Neuronal stem cell (in vitro differentiated cells): Measurements from ENCODE around the gene STARD13.

Experiments used
- DNase-seq: peaks from one replicate; pipeline ENCODE4 v3.0.0-alpha.2; 2013; ENCODE audit warnings: low spot score
- H2AFZ ChIP-seq: one replicate; pipeline ENCODE4 v1.6.1; 2013; ENCODE audit warnings: mild to moderate bottlenecking, low read length, inconsistent platforms
- H2AK5ac ChIP-seq: 2 replicates; pipeline ENCODE4 v1.6.1; 2013; ENCODE audit warnings: low read depth, mild to moderate bottlenecking, inconsistent platforms, low read length, moderate library complexity, mixed read lengths
- H2BK120ac ChIP-seq: 2 replicates; pipeline ENCODE4 v1.6.1; 2013; ENCODE audit warnings: low read depth, mild to moderate bottlenecking, inconsistent platforms, low read length, moderate library complexity, mixed read lengths
- H2BK12ac ChIP-seq: one replicate; pipeline ENCODE4 v1.6.1; 2013; ENCODE audit warnings: low read length, inconsistent platforms
- H2BK15ac ChIP-seq: 2 replicates; pipeline ENCODE4 v1.6.1; 2013; ENCODE audit warnings: mild to moderate bottlenecking, low read length, inconsistent platforms, mixed read lengths
- H2BK5ac ChIP-seq: one replicate; pipeline ENCODE4 v1.6.1; 2013; ENCODE audit warnings: inconsistent platforms, mild to moderate bottlenecking, low read length, moderate library complexity
- H3K14ac ChIP-seq: one replicate; pipeline ENCODE4 v1.6.1; 2013; ENCODE audit warnings: low read length, inconsistent platforms
- H3K18ac ChIP-seq: 2 replicates; pipeline ENCODE4 v1.6.1; 2013; ENCODE audit warnings: low read length, inconsistent platforms
- H3K23ac ChIP-seq: 2 replicates; pipeline ENCODE4 v1.6.1; 2013; ENCODE audit warnings: low read depth, mild to moderate bottlenecking, mixed read lengths, low read length, inconsistent platforms; ENCODE audit not compliant: poor library complexity
- H3K27ac ChIP-seq: replicated peaks from 3 replicates; pipeline ENCODE4 v1.5.1; 2013; ENCODE audit warnings: low read length, inconsistent platforms
- H3K27me3 ChIP-seq, 3 experiments: 2 replicates each; pipeline ENCODE4 v1.6.1; 2013; ENCODE audit warnings: low read length in 3 of 3, mild to moderate bottlenecking in 2 of 3, inconsistent platforms in 1 of 3, low read depth in 1 of 3, mixed read lengths in 1 of 3, moderate library complexity in 1 of 3; ENCODE audit not compliant: control insufficient read depth in 3 of 3, insufficient read depth in 3 of 3
- H3K36me3 ChIP-seq, 2 donors: replicated peaks in 1 of 2; 2 replicates each; pipeline ENCODE4 v1.6.1; 2013; ENCODE audit warnings: low read length in 2 of 2; ENCODE audit not compliant: control insufficient read depth in 2 of 2, insufficient read depth in 2 of 2
- H3K4ac ChIP-seq: 2 replicates; pipeline ENCODE4 v1.6.1; 2013; ENCODE audit warnings: inconsistent platforms, mild to moderate bottlenecking, low read length, moderate library complexity
- H3K4me1 ChIP-seq, 2 donors: 1 replicate in 1 of 2; 2 replicates in 1 of 2; pipeline ENCODE4 v1.6.1; 2013; ENCODE audit warnings: low read length in 2 of 2, low read depth in 1 of 2; ENCODE audit not compliant: control insufficient read depth in 2 of 2, insufficient read depth in 1 of 2
- H3K4me2 ChIP-seq: one replicate; pipeline ENCODE4 v1.6.1; 2013; ENCODE audit warnings: mild to moderate bottlenecking, low read length, inconsistent platforms; ENCODE audit not compliant: insufficient read depth, poor library complexity, severe bottlenecking
- H3K4me3 ChIP-seq, 2 donors: 2 replicates each; pipeline ENCODE4 v1.5.1; 2013; ENCODE audit warnings: low read length in 2 of 2, mild to moderate bottlenecking in 2 of 2, inconsistent platforms in 1 of 2, moderate library complexity in 1 of 2
- H3K79me1 ChIP-seq: one replicate; pipeline ENCODE4 v1.6.1; 2013; ENCODE audit warnings: low read depth, mild to moderate bottlenecking, inconsistent platforms, low read length, moderate library complexity
- H3K9ac ChIP-seq: one replicate; pipeline ENCODE4 v1.6.1; 2013; ENCODE audit warnings: mild to moderate bottlenecking, low read depth, low read length, inconsistent platforms; ENCODE audit not compliant: poor library complexity
- H3K9me3 ChIP-seq, 2 donors: replicated peaks in 1 of 2; 2 replicates each; pipeline versions ENCODE3 to v1.6.1; 2013; ENCODE audit warnings: low read length in 2 of 2, mild to moderate bottlenecking in 2 of 2, inconsistent platforms in 1 of 2, low read depth in 1 of 2, mixed read lengths in 1 of 2, moderate library complexity in 1 of 2; ENCODE audit not compliant: control insufficient read depth in 2 of 2, insufficient read depth in 1 of 2
- H4K8ac ChIP-seq: one replicate; pipeline ENCODE4 v1.6.1; 2013; ENCODE audit warnings: low read depth, mild to moderate bottlenecking, inconsistent platforms, low read length, moderate library complexity
- H4K91ac ChIP-seq: one replicate; pipeline ENCODE4 v1.6.1; 2013; ENCODE audit warnings: low read length, low read depth, mild to moderate bottlenecking, inconsistent platforms; ENCODE audit not compliant: poor library complexity
- WGBS, 2 donors: extraction: QIAGEN DNeasy Blood & Tissue Kit; methylation state at CpG; one replicate each; pipeline ENCODE4 v1.1.7; 2013; ENCODE audit warnings: missing lambda C conversion rate in 2 of 2, mixed read lengths in 1 of 2; ENCODE audit not compliant: insufficient read length in 2 of 2, insufficient replicate concordance in 1 of 2; ENCODE audit errors: extremely low coverage in 2 of 2; 5-methylcytosine and 5-hydroxymethylcytosine counted together

The STARD13 gene

DNA sequence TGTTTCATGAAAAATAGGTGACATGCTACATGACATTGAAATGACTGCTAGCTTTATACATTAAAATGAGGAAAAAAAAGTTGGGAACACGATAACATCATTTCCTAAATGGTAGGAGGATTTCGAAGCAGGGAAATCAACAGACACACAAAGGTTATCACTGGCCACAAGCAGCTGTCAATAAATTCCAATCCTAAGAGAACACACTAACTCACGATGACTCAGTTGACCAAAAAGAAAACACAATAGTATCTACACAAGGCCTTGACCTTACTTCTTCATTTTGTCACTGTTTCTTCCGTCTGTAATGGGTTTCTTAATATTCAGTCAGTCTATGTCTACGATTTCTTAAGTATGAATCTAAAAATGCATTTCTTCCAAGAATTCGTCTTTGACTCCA is 36.5 kb downstream of the STARD13 start:
- H3K9ac ChIP-seq = no peak overlapping the region
- no peak overlapping the region for H2BK12ac ChIP-seq
- H3K14ac ChIP-seq = no peak overlapping the region
- no peak overlapping the region for H4K91ac ChIP-seq
- no peaks in the 10 kb centered on the region for H3K36me3 ChIP-seq
- H4K8ac ChIP-seq = no peak overlapping the region
- DNase-seq = no peak
- no peak overlapping the region for H3K27ac ChIP-seq
- H3K4ac ChIP-seq = no peak overlapping the region
- no peak overlapping the region for H3K18ac ChIP-seq
- no peaks in the 10 kb centered on the region for H3K79me1 ChIP-seq
- no peak overlapping the region for H2BK120ac ChIP-seq
- no peak overlapping the region for H2BK15ac ChIP-seq
- no peaks in the 10 kb centered on the region for H3K4me1 ChIP-seq
- no peak overlapping the region for H2AFZ ChIP-seq
- H2BK5ac ChIP-seq = no peak overlapping the region
- H3K4me3 ChIP-seq = no peak overlapping the region
- no CpG with 5 or more reads among the region's 6 CpGs for WGBS, 2 donors
- H3K9me3 ChIP-seq = no peaks in the 10 kb centered on the region
- no peak overlapping the region for H2AK5ac ChIP-seq
- no peaks in the 10 kb centered on the region for H3K27me3 ChIP-seq
- no peak overlapping the region for H3K4me2 ChIP-seq
- H3K23ac ChIP-seq = no peak overlapping the region

DNA sequence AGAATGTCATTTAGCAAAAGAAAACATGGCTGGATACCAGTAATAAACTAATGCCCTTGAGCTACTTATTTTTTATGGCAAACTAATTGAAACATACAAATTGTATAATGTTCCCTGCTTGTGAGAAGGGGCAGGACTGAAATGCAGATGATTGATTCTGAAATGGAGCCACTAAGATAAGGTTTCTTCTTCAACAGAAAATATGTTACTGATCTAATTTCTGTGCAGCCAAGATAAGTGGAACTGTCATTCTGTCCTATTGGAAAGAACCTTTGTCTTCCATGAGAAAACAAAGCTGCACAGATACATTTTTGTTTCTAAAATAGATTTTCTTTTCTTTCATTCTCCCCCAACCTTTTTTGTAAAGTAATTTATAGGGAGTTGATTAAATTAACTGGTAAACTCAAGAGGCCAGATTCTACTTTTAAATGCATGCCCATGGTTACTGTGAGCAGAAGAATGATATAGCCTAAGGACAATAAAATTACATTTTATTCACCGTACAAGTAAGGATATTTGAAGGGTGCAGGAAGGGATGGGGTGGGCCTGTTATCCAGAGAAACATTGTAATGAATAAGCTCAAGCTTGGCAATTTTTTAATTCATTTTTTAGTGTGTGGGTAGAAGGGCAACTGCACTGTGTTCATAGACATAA is 39.9 kb downstream of the STARD13 start:
- Histone ChIP-seq H3K14ac (no peak overlapping the region), H2BK120ac (no peak overlapping the region), H3K79me1 (no peaks in the 10 kb centered on the region), H4K8ac (no peak overlapping the region), H3K4me1 (no peaks in the 10 kb centered on the region), H2AK5ac (no peak overlapping the region), H3K4me3 (no peak overlapping the region), H2AFZ (no peak overlapping the region), H3K27me3 (no peaks in the 10 kb centered on the region), H3K4ac (no peak overlapping the region), H3K4me2 (no peak overlapping the region), H3K9me3 (peaks cover 2 to 3% of the 10 kb centered on the region in 2 donors), H3K36me3 (no peaks in the 10 kb centered on the region), H3K18ac (no peak overlapping the region), H3K23ac (no peak overlapping the region), H2BK12ac (no peak overlapping the region), H4K91ac (no peak overlapping the region), H2BK5ac (no peak overlapping the region), H2BK15ac (no peak overlapping the region), H3K9ac (no peak overlapping the region), H3K27ac (no peak overlapping the region)
- no CpG with 5 or more reads among the region's 1 CpG for WGBS, 2 donors
- no peak for DNase-seq

DNA sequence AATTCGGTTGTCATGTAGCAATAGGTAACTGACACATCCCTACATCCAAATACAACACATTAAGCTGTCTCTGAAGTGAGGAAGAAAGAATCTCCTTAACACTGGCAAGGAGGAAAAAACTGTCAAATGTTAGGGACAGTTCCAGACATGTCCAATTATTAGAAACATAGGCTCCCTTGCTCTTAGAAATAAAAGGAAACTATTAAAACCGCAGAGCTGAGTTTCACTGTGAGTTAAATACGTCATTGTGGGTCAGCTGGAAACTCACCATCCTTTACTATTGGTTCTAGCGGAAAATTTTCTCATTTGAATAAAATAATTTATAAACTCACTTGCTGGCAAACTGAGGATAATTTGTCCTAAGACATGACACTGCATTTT is 40.7 kb downstream of the STARD13 start:
- no CpG with 5 or more reads among the region's 4 CpGs for WGBS, 2 donors
- no peaks in the 10 kb centered on the region for H3K4me1 ChIP-seq

DNA sequence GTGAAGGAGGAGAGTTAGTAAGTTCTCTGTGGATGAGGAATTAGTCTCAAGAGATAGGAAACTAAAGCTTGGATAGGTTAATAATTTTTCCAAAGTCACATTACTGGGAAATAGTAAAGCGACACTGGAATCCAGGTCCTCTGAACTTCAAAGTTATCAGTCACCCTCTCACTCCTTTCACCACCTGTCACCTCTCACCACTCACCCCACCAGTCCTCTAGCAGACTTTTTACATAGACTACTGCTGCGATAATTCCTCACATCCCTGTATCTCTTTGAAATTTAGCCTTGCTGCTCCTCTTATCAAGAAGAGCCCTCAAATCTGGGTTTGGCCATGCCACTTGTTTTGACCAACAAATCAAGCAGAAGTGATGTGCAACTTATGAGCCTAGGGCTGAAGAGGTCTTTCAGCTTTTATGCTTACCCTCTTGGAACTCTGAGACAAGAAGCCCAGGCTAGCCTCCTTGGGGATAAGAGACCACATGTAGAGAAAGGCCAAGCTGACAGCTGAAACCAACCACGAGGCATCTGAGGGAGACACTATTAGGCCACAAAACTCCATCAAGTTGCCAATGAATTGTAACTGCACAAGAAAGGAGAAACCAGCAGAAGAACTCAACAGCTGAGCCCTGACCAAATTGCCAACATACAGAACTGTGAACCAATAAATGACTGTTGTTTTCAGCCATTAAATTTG is 41.2 kb downstream of the STARD13 start:
- H3K23ac ChIP-seq = no peak overlapping the region
- no peak overlapping the region for H2BK5ac ChIP-seq
- H4K91ac ChIP-seq = no peak overlapping the region
- H3K36me3 ChIP-seq = no peaks in the 10 kb centered on the region
- no peaks in the 10 kb centered on the region for H3K4me1 ChIP-seq
- H3K27ac ChIP-seq = no peak overlapping the region
- H3K79me1 ChIP-seq = no peaks in the 10 kb centered on the region
- H3K4me3 ChIP-seq = no peak overlapping the region
- no peaks in the 10 kb centered on the region for H3K27me3 ChIP-seq
- H2BK12ac ChIP-seq = no peak overlapping the region
- WGBS, 2 donors = no CpG with 5 or more reads among the region's 3 CpGs
- H2BK15ac ChIP-seq = no peak overlapping the region
- no peak for DNase-seq
- no peak overlapping the region for H3K14ac ChIP-seq
- H4K8ac ChIP-seq = no peak overlapping the region
- H3K9ac ChIP-seq = no peak overlapping the region
- peaks cover 2 to 9% of the 10 kb centered on the region in 2 donors for H3K9me3 ChIP-seq
- H2AFZ ChIP-seq = no peak overlapping the region
- no peak overlapping the region for H2AK5ac ChIP-seq
- no peak overlapping the region for H3K18ac ChIP-seq
- no peak overlapping the region for H3K4ac ChIP-seq
- no peak overlapping the region for H3K4me2 ChIP-seq
- no peak overlapping the region for H2BK120ac ChIP-seq

More for the DNA sequence above, 40.7 kb downstream of the STARD13 start:
- H3K9me3 ChIP-seq = peaks cover 2 to 7% of the 10 kb centered on the region in 2 donors
- no peak overlapping the region for H2BK5ac ChIP-seq
- H3K4me3 ChIP-seq = no peak overlapping the region
- H3K4me2 ChIP-seq = no peak overlapping the region
- no peaks in the 10 kb centered on the region for H3K36me3 ChIP-seq
- H3K4ac ChIP-seq = no peak overlapping the region
- no peak overlapping the region for H3K9ac ChIP-seq
- H4K91ac ChIP-seq = no peak overlapping the region
- no peak overlapping the region for H3K18ac ChIP-seq
- H3K27me3 ChIP-seq = no peaks in the 10 kb centered on the region
- no peak overlapping the region for H2AK5ac ChIP-seq
- H3K14ac ChIP-seq = no peak overlapping the region
- H2BK12ac ChIP-seq = no peak overlapping the region
- H2BK120ac ChIP-seq = no peak overlapping the region
- H3K23ac ChIP-seq = no peak overlapping the region
- no peaks in the 10 kb centered on the region for H3K79me1 ChIP-seq
- DNase-seq = no peak
- H4K8ac ChIP-seq = no peak overlapping the region
- no peak overlapping the region for H3K27ac ChIP-seq
- no peak overlapping the region for H2AFZ ChIP-seq
- H2BK15ac ChIP-seq = no peak overlapping the region
